Bronchial epithelial cell (primary cell): Measurements from ENCODE around the gene HNF4A. TPM values are rescaled to one million over a fixed set of nuclear protein-coding genes. Genes with fewer than 3 reads are reported as not detected.

Experiments used
- DNase-seq: peaks from one replicate; pipeline ENCODE4 v3.0.0-alpha.2; 2010; ENCODE audit warnings: low read depth
- FAIRE-seq: peaks from 2 replicates; lab custom pipeline; 2011; peaks lifted over from hg19 to GRCh38; lab: Jason Lieb, UNC
- H3K27me3 ChIP-seq: 2 replicates; pipeline ENCODE4 v1.5.1; 2011; ENCODE audit warnings: low read length; ENCODE audit not compliant: control insufficient read depth, insufficient read depth
- H3K36me3 ChIP-seq: 2 replicates; pipeline ENCODE4 v1.5.1; 2011; ENCODE audit warnings: low read length; ENCODE audit not compliant: control insufficient read depth, insufficient read depth
- H3K4me3 ChIP-seq: 2 replicates; pipeline ENCODE4 v1.5.1; 2011; ENCODE audit warnings: mild to moderate bottlenecking, low read depth, low read length, control low read depth
- CTCF ChIP-seq: IDR thresholded peaks from 2 replicates; pipeline ENCODE4 v1.5.1; 2011; ENCODE audit warnings: mild to moderate bottlenecking, moderate library complexity, low read length, control low read depth, inconsistent platforms; ENCODE audit not compliant: insufficient read depth, severe bottlenecking
- total RNA-seq: library from RNA; depleted of rRNA; stranded (reverse); fragments of >200 nt; gene quantifications from 2 replicates; pipeline ENCODE4 v1.2.1, GENCODE V29; 2014

Gene HNF4A
- total RNA-seq, 1 donor from 2014 or later, result not detected

- no peak for DNase-seq
- FAIRE-seq, result no peak
These were observed 101.5 kb downstream of the HNF4A start for GRCh38 chr20:44457016-44457415.

GRCh38 chr20:44459271-44459670 is 103.8 kb downstream of the HNF4A start:
- Histone ChIP-seq H3K36me3 (no peaks in the 10 kb centered on the region), H3K27me3 (no peaks in the 10 kb centered on the region), H3K4me3 (no peak overlapping the region)
- FAIRE-seq (no peak), DNase-seq (no peak)
- no peak for TF ChIP-seq CTCF

More at GRCh38 chr20:44457016-44457415, 101.5 kb downstream of the HNF4A start:
- no peak overlapping the region for H3K4me3 ChIP-seq
- H3K27me3 ChIP-seq, result no peaks in the 10 kb centered on the region
- no peaks in the 10 kb centered on the region for H3K36me3 ChIP-seq
- TF ChIP-seq CTCF, result no peak

- peak; percentile 43 for DNase-seq
- no peak for FAIRE-seq
- TF ChIP-seq CTCF, result peak; percentile 47
- no peaks in the 10 kb centered on the region for H3K36me3 ChIP-seq
- no peaks in the 10 kb centered on the region for H3K27me3 ChIP-seq
- no peak overlapping the region for H3K4me3 ChIP-seq
These were observed 105.3 kb downstream of the HNF4A start for GRCh38 chr20:44460795-44461141.

- FAIRE-seq, result no peak
- no peak for TF ChIP-seq CTCF
- no peak for DNase-seq
- H3K36me3 ChIP-seq, result no peaks in the 10 kb centered on the region
- H3K27me3 ChIP-seq, result no peaks in the 10 kb centered on the region
- no peak overlapping the region for H3K4me3 ChIP-seq
These were observed 105.8 kb downstream of the HNF4A start for GRCh38 chr20:44461142-44461802.

GRCh38 chr20:44461803-44462174 is 106.3 kb downstream of the HNF4A start:
- no peak for DNase-seq
- no peak for FAIRE-seq
- Histone ChIP-seq H3K4me3 (no peak overlapping the region), H3K27me3 (no peaks in the 10 kb centered on the region), H3K36me3 (no peaks in the 10 kb centered on the region)
- no peak for TF ChIP-seq CTCF

GRCh38 chr20:44463466-44463865 is 108.0 kb downstream of the HNF4A start:
- TF ChIP-seq CTCF, result no peak
- no peak overlapping the region for H3K4me3 ChIP-seq
- DNase-seq (no peak), FAIRE-seq (no peak)
- H3K36me3 ChIP-seq, result no peaks in the 10 kb centered on the region
- no peaks in the 10 kb centered on the region for H3K27me3 ChIP-seq
